ENCODE measurements around the gene KIRREL2.
"Not testable (repeated sequence)": the region's sequence is repeated elsewhere in the genome, so short reads cannot be mapped to it uniquely, and the experiment has no call there.

Gene KIRREL2

DNA sequence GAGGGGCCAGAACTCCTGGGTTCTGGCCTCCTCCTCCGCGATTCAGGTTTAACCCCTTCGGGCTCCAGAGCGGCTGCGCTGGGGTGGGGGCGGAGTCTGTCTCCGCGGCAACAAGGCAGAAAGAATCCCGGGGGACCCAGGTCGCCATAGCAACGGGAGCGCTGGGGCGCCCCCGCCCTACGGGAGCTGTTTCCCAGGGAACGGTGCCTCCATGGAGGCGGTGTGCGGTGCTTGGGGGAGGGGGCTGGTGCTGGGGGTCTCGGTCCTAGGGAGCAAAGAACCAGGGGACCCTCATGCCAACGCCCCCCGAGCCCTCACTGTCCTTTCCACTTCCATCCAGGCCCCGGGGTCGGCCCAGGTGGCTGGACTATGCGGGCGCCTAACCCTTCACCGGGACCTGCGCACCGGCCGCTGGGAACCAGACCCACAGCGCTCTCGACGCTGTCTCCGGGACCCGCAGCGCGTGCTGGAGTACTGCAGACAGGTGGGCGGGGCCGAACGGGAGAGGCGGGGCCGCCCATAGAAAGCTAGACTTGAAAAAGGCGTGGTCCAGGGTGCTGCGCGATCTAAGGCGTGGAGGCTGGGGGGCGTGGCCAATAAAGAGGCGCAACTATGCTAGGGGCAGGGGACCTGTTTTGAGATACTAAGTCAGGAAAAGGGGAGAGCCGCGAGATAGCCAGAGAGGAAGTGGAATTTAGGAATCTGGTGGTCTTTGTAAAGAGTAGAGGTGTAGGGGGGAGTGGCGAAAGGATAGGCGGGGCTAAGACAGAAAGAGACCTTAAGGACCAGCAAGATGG is 12.8 kb downstream of the KIRREL2 start:
- TF ChIP-seq, protein P1, sequence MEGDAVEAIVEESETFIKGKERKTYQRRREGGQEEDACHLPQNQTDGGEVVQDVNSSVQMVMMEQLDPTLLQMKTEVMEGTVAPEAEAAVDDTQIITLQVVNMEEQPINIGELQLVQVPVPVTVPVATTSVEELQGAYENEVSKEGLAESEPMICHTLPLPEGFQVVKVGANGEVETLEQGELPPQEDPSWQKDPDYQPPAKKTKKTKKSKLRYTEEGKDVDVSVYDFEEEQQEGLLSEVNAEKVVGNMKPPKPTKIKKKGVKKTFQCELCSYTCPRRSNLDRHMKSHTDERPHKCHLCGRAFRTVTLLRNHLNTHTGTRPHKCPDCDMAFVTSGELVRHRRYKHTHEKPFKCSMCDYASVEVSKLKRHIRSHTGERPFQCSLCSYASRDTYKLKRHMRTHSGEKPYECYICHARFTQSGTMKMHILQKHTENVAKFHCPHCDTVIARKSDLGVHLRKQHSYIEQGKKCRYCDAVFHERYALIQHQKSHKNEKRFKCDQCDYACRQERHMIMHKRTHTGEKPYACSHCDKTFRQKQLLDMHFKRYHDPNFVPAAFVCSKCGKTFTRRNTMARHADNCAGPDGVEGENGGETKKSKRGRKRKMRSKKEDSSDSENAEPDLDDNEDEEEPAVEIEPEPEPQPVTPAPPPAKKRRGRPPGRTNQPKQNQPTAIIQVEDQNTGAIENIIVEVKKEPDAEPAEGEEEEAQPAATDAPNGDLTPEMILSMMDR (IDR thresholded peaks at IDR 0.05; ENCODE audit: borderline replicate concordance, control extremely low read depth, extremely low read depth, insufficient read depth, missing control alignments), result no peak
- in situ Hi-C loops (cut with MboI; ENCODE audit: low sequenced_read_pairs, unreplicated experiment), result no loop called here
- DNase-seq (ENCODE audit: low spot score), result peak; percentile 91

DNA sequence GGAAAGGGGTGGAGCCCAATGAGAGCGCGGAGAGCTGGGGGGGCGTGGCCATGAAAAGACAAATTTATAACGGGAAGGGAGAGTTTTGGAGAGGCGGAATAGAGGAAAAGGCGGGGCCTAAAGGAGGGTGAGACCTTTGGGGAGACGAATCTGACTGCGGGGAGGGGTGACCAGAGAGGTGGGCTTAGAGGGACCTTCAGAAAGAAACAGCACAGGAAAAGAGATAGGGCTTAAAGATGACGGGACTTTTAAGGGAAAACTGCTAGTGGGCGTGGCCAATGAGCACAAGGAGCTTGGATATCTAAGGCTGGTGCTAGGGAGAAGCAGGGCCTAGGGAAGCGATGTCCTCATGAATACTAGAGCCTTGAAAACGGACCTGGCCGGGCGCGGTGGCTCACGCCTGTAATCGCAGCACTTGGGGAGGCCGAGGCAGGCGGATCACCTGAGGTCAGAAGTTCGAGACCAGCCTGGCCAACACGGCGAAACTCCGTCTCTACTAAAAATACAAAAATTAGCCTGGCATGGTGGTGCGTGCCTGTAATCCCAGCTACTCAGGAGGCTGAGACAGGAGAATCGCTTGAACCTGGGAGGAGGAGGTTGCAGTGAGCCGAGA is 13.5 kb downstream of the KIRREL2 start:
- in situ Hi-C loops (cut with MboI; ENCODE audit: low sequenced_read_pairs, unreplicated experiment); DNase-seq (ENCODE audit: low spot score): not testable (repeated sequence)

DNA sequence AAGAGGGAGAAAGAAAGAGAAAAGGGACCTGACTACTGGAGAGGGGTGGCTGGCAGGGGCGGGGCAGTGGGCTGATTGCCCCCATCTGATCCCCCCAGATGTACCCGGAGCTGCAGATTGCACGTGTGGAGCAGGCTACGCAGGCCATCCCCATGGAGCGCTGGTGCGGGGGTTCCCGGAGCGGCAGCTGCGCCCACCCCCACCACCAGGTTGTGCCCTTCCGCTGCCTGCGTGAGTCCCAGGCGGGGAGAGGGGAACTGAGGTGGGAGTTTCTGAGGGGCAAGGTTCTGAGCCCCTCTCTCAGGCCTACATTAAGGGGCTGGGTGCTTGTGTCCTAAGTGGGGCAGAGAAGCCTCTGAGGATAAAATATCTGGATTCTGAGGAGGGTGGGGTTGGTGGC is 14.1 kb downstream of the KIRREL2 start:
- in situ Hi-C loops (cut with MboI; ENCODE audit: low sequenced_read_pairs, unreplicated experiment), result no loop called here
- no peak for DNase-seq (ENCODE audit: low spot score)
- TF ChIP-seq, protein P1 (IDR thresholded peaks at IDR 0.05; ENCODE audit: borderline replicate concordance, control extremely low read depth, extremely low read depth, insufficient read depth, missing control alignments), result no peak

DNA sequence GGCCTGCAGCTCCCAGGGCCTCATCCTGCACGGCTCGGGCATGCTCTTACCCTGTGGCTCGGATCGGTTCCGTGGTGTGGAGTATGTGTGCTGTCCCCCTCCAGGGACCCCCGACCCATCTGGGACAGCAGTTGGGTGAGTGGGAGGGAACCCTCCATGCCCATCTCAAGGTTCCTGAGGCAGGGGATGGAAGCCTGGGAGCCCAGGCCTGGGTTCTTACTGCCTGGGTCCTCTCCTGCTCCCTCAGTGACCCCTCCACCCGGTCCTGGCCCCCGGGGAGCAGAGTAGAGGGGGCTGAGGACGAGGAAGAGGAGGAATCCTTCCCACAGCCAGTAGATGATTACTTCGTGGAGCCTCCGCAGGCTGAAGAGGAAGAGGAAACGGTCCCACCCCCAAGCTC is 14.9 kb downstream of the KIRREL2 start:
- in situ Hi-C loops (cut with MboI; ENCODE audit: low sequenced_read_pairs, unreplicated experiment), result no loop called here
- TF ChIP-seq, protein P1 (IDR thresholded peaks at IDR 0.05; ENCODE audit: borderline replicate concordance, control extremely low read depth, extremely low read depth, insufficient read depth, missing control alignments), result no peak
- no peak for DNase-seq (ENCODE audit: low spot score)

DNA sequence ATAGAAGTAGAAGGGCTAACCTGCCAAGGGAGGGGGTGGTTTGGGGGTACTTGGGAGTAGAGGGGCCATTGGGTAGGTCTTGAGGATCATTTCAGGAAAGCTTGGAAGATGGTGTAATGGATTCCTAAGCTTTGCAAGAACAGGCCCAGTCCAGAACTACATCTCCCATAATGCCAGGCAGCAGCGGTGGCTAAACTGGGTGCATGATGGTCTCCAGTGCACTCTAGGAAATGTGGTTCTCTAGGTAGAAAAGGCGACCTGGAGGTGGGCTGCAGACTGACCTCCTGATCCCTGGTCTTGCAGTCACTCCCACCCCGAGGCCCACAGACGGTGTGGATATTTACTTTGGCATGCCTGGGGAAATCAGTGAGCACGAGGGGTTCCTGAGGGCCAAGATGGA is 15.5 kb downstream of the KIRREL2 start:
- TF ChIP-seq, protein P1 (IDR thresholded peaks at IDR 0.05; ENCODE audit: borderline replicate concordance, control extremely low read depth, extremely low read depth, insufficient read depth, missing control alignments), result no peak
- in situ Hi-C loops (cut with MboI; ENCODE audit: low sequenced_read_pairs, unreplicated experiment), result no loop called here
- no peak for DNase-seq (ENCODE audit: low spot score)

DNA sequence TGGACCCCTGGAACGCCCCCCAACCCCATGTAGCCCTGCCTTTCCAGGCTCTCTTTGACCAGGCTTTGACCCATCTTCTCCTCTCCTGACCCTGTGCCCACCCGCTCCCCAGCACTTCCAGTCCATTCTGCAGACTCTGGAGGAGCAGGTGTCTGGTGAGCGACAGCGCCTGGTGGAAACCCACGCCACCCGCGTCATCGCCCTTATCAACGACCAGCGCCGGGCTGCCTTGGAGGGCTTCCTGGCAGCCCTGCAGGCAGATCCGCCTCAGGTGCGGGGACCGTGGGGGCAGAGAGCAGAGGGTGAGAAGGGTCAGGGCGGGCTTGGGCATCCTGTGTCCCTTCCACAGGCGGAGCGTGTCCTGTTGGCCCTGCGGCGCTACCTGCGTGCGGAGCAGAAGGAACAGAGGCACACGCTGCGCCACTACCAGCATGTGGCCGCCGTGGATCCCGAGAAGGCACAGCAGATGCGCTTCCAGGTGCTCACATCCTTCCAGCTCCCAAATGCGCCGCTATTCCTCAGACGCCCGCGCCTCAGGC is 17.8 kb downstream of the KIRREL2 start:
- TF ChIP-seq, protein P1 (IDR thresholded peaks at IDR 0.05; ENCODE audit: borderline replicate concordance, control extremely low read depth, extremely low read depth, insufficient read depth, missing control alignments), result no peak
- DNase-seq (ENCODE audit: low spot score), result no peak
- in situ Hi-C loops (cut with MboI; ENCODE audit: low sequenced_read_pairs, unreplicated experiment), result no loop called here

DNA sequence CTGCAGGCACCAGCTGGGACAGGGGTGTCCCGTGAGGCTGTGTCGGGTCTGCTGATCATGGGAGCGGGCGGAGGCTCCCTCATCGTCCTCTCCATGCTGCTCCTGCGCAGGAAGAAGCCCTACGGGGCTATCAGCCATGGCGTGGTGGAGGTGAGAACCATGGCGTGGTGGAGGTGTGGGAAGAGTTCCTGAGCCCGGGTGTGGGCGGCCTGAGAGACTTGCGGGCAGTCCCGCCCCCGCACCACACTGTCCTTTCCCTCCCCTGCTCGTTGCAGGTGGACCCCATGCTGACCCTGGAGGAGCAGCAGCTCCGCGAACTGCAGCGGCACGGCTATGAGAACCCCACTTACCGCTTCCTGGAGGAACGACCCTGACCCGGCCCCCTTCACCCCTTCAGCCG is 22.4 kb downstream of the KIRREL2 start:
- DNase-seq (ENCODE audit: low spot score), result no peak
- TF ChIP-seq, protein P1 (IDR thresholded peaks at IDR 0.05; ENCODE audit: borderline replicate concordance, control extremely low read depth, extremely low read depth, insufficient read depth, missing control alignments), result no peak
- in situ Hi-C loops (cut with MboI; ENCODE audit: low sequenced_read_pairs, unreplicated experiment), result no loop called here

Measured in GM13976 (cell line).